Hepatocyte (in vitro differentiated cells): Measurements from ENCODE around the gene DYRK2. TPM values are rescaled to one million over a fixed set of nuclear protein-coding genes. Genes with fewer than 3 reads are reported as not detected.

Experiments
- DNase-seq: peaks from one replicate; pipeline ENCODE4 v3.0.0-alpha.2; 2016; ENCODE audit warnings: low spot score
- H2AFZ ChIP-seq: fragments of 200-600 bp; sonication (generic); 2 replicates; pipeline ENCODE4 v1.6.0; 2016; ENCODE audit warnings: antibody characterized with exemption, mild to moderate bottlenecking
- H3K27ac ChIP-seq: fragments of 200-600 bp; sonication (generic); 2 replicates; pipeline ENCODE4 v1.5.1; 2016; ENCODE audit warnings: mild to moderate bottlenecking
- H3K27me3 ChIP-seq: fragments of 200-600 bp; sonication (generic); 2 replicates; pipeline ENCODE4 v1.6.1; 2016
- H3K36me3 ChIP-seq: fragments of 200-600 bp; sonication (generic); replicated peaks from 2 replicates; pipeline ENCODE4 v1.5.1; 2016; ENCODE audit warnings: low read depth; ENCODE audit not compliant: insufficient read depth
- H3K4me1 ChIP-seq: fragments of 200-600 bp; sonication (generic); 2 replicates; pipeline ENCODE4 v1.5.1; 2016; ENCODE audit warnings: mild to moderate bottlenecking, moderate library complexity; ENCODE audit not compliant: insufficient read depth
- H3K4me2 ChIP-seq: fragments of 200-600 bp; sonication (generic); 2 replicates; pipeline ENCODE4 v1.6.0; 2016
- H3K4me3 ChIP-seq: fragments of 200-600 bp; sonication (generic); 2 replicates; pipeline ENCODE4 v1.5.1; 2016; ENCODE audit warnings: mild to moderate bottlenecking
- H3K79me2 ChIP-seq: fragments of 200-600 bp; sonication (generic); 2 replicates; pipeline ENCODE4 v1.6.0; 2017; ENCODE audit warnings: mild to moderate bottlenecking
- H3K9me2 ChIP-seq: fragments of 200-600 bp; sonication (generic); replicated peaks from 2 replicates; pipeline ENCODE4 v1.6.0; 2017; ENCODE audit warnings: mild to moderate bottlenecking; ENCODE audit not compliant: insufficient read depth
- H3K9me3 ChIP-seq: fragments of 200-600 bp; sonication (generic); 2 replicates; pipeline ENCODE4 v1.5.1; 2016; ENCODE audit warnings: low read depth, mild to moderate bottlenecking
- H4K20me1 ChIP-seq: fragments of 200-600 bp; sonication (generic); 2 replicates; pipeline ENCODE4 v1.6.0; 2016; ENCODE audit warnings: mild to moderate bottlenecking; ENCODE audit not compliant: insufficient read depth, poor library complexity, severe bottlenecking
- EZH2 ChIP-seq: fragments of 200-600 bp; sonication (generic); IDR thresholded peaks from 2 replicates; pipeline ENCODE4 v1.6.1; 2016; ENCODE audit warnings: antibody characterized with exemption, mild to moderate bottlenecking, borderline replicate concordance
- EZH2phosphoT487 ChIP-seq: fragments of 200-600 bp; sonication (generic); IDR thresholded peaks from one replicate; pipeline ENCODE4 v1.6.1; 2018; ENCODE audit warnings: antibody characterized with exemption, mild to moderate bottlenecking, low read depth, moderate library complexity; ENCODE audit not compliant: unreplicated experiment, severe bottlenecking
- WGBS: methylation state at CpG from one replicate; pipeline ENCODE4 v1.1.6; 2016; ENCODE audit warnings: low lambda C conversion rate; ENCODE audit errors: missing lambda C conversion rate; 5-methylcytosine and 5-hydroxymethylcytosine counted together
- polyA plus RNA-seq: library from polyadenylated mRNA; unstranded; fragments of >200 nt; fragmentation: Nextera tagmentation; extraction: Ambion mirVana; gene quantifications from 2 replicates; pipeline ENCODE4 v1.2.1, GENCODE V29; 2016
- total RNA-seq: library from RNA; depleted of rRNA; stranded (reverse); fragments of >200 nt; gene quantifications from 2 replicates; pipeline ENCODE4 v1.2.3, GENCODE V29; 2014
- TF ChIP-seq, protein P1 (sequence below): fragments of 200-600 bp; sonication (generic); IDR thresholded peaks from 2 replicates; pipeline ENCODE4 v1.5.1; 2016; ENCODE audit warnings: antibody characterized with exemption, mild to moderate bottlenecking; ENCODE audit not compliant: poor library complexity

Gene DYRK2
- total and polyA plus RNA-seq, 2 experiments from 2014 or later, result 18.4 to 39.2 TPM

GRCh38 chr12:67624355-67624754, 24.2 kb upstream of the DYRK2 start:
- 90% methylated on average over 6 of the region's 6 CpGs for WGBS

DNA sequence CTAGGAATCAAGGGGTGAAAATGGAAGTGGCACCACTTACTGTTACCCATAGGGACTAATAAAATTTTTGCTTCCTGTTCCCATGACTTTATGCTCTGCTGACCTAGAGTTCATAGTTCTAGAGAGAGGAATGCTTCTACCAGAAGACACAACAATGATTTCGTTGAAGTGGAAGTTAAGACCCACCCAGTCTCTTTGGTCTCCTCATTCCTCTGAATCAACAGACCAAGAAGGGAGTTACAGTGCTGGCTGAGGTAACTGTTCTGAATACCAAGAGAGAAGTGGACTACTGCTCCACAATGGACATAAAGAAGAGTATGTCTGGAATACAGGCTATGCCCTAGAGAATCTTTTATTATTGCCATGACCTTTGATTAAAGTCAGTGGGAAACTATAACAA, 23.5 kb upstream of the DYRK2 start:
- Histone ChIP-seq H4K20me1 (no peaks in the 10 kb centered on the region), H3K4me2 (no peak overlapping the region), H3K36me3 (no peaks in the 10 kb centered on the region), H3K9me2 (no peaks in the 10 kb centered on the region), H2AFZ (no peak overlapping the region), H3K79me2 (no peaks in the 10 kb centered on the region), H3K9me3 (no peaks in the 10 kb centered on the region), H3K27me3 (no peaks in the 10 kb centered on the region), H3K27ac (no peak overlapping the region), H3K4me1 (no peaks in the 10 kb centered on the region), H3K4me3 (no peak overlapping the region)
- DNase-seq, result no peak
- TF ChIP-seq EZH2phosphoT487, result no peak
- no peak for TF ChIP-seq EZH2
- TF ChIP-seq, protein P1, sequence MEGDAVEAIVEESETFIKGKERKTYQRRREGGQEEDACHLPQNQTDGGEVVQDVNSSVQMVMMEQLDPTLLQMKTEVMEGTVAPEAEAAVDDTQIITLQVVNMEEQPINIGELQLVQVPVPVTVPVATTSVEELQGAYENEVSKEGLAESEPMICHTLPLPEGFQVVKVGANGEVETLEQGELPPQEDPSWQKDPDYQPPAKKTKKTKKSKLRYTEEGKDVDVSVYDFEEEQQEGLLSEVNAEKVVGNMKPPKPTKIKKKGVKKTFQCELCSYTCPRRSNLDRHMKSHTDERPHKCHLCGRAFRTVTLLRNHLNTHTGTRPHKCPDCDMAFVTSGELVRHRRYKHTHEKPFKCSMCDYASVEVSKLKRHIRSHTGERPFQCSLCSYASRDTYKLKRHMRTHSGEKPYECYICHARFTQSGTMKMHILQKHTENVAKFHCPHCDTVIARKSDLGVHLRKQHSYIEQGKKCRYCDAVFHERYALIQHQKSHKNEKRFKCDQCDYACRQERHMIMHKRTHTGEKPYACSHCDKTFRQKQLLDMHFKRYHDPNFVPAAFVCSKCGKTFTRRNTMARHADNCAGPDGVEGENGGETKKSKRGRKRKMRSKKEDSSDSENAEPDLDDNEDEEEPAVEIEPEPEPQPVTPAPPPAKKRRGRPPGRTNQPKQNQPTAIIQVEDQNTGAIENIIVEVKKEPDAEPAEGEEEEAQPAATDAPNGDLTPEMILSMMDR, result no peak
- 58% methylated on average over 1 of the region's 1 CpG for whole genome bisulfite sequencing

More at GRCh38 chr12:67624355-67624754, 24.2 kb upstream of the DYRK2 start:
- no peaks in the 10 kb centered on the region for H3K4me1 ChIP-seq
- H3K27me3 ChIP-seq, result no peaks in the 10 kb centered on the region
- no peaks in the 10 kb centered on the region for H3K36me3 ChIP-seq
- H3K79me2 ChIP-seq, result no peaks in the 10 kb centered on the region
- TF ChIP-seq, protein P1, result no peak
- TF ChIP-seq EZH2phosphoT487, result no peak
- TF ChIP-seq EZH2, result no peak
- no peak overlapping the region for H3K27ac ChIP-seq
- no peaks in the 10 kb centered on the region for H4K20me1 ChIP-seq
- no peaks in the 10 kb centered on the region for H3K9me2 ChIP-seq
- no peaks in the 10 kb centered on the region for H3K9me3 ChIP-seq
- H3K4me2 ChIP-seq, result no peak overlapping the region
- no peak overlapping the region for H3K4me3 ChIP-seq
- DNase-seq, result no peak
- no peak overlapping the region for H2AFZ ChIP-seq

GRCh38 chr12:67626156-67626555, 22.4 kb upstream of the DYRK2 start:
- no peak overlapping the region for H2AFZ ChIP-seq
- TF ChIP-seq EZH2phosphoT487, result no peak
- TF ChIP-seq, protein P1, result no peak
- TF ChIP-seq EZH2, result no peak
- 96% methylated on average over 2 of the region's 2 CpGs for WGBS

More at GRCh38 chr12:67626156-67626555, 22.4 kb upstream of the DYRK2 start:
- no peak overlapping the region for H3K27ac ChIP-seq
- H3K27me3 ChIP-seq, result no peaks in the 10 kb centered on the region
- no peaks in the 10 kb centered on the region for H3K79me2 ChIP-seq
- no peaks in the 10 kb centered on the region for H4K20me1 ChIP-seq
- no peaks in the 10 kb centered on the region for H3K4me1 ChIP-seq
- no peaks in the 10 kb centered on the region for H3K9me3 ChIP-seq
- no peaks in the 10 kb centered on the region for H3K9me2 ChIP-seq
- H3K36me3 ChIP-seq, result no peaks in the 10 kb centered on the region
- H3K4me2 ChIP-seq, result no peak overlapping the region
- DNase-seq, result no peak
- H3K4me3 ChIP-seq, result no peak overlapping the region
